Left forelimb (tissue), 1 donor: ENCODE results near the gene SERHL2.
A peak's percentile ranks its signal among the peaks of the same experiment; 100 is the strongest.
"Not testable (repeated sequence)": the region's sequence is repeated elsewhere in the genome, so short reads cannot be mapped to it uniquely, and the experiment has no call there.

ENCODE experiments used
- DNase-seq: peaks from one replicate; pipeline ENCODE4 v3.0.0-alpha.2; 2018; ENCODE audit warnings: low spot score

SERHL2 gene, protein sequence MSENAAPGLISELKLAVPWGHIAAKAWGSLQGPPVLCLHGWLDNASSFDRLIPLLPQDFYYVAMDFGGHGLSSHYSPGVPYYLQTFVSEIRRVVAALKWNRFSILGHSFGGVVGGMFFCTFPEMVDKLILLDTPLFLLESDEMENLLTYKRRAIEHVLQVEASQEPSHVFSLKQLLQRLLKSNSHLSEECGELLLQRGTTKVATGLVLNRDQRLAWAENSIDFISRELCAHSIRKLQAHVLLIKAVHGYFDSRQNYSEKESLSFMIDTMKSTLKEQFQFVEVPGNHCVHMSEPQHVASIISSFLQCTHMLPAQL

DNA sequence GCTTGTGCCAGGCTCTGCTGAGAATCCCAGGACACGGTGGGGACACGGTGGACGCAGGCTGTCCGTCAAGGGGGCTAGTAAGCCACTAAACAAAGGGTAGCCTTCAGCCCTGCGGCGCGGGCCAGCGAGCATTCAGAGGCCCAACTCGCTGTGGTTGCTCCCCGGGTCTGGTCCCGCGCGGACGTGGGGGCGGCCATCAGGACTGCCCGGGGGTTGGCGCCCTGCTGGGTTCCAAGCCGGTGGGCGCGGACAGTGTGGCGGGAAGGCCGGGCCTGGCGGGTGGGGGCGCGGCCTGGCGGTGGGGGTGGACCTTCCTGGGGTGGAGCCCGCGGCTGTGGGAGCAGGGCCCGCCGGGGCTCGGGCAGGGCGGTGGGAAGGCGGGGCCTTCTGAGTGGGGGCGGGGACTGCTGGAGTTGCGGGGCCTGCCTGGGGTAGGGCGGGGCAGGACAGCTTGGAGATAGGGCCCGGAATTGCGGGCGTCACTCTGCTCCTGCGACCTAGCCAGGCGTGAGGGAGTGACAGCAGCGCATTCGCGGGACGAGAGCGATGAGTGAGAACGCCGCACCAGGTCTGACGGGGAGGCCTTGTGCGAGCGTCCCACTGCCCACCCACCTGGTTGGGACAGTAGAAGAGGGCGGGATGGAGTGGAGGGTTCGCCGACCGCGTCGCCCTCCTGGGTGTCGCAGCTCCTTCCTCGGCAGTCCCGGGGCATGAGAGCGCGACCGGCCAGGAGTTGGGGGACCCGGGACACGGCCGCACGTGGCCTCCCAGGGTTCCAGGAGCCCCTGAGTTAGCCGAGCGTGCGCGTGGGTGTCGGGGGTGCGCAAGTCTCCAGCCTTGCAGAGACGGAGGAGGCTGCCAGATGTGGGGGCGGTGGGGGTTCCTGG, at the start of gene SERHL2:
Gene SERHL2 (plus strand): TSS at position 482 of the 887 bp plus-strand sequence. CDS start 65 bp downstream, at position 547.
- peak; percentile 96 for DNase-seq

DNA sequence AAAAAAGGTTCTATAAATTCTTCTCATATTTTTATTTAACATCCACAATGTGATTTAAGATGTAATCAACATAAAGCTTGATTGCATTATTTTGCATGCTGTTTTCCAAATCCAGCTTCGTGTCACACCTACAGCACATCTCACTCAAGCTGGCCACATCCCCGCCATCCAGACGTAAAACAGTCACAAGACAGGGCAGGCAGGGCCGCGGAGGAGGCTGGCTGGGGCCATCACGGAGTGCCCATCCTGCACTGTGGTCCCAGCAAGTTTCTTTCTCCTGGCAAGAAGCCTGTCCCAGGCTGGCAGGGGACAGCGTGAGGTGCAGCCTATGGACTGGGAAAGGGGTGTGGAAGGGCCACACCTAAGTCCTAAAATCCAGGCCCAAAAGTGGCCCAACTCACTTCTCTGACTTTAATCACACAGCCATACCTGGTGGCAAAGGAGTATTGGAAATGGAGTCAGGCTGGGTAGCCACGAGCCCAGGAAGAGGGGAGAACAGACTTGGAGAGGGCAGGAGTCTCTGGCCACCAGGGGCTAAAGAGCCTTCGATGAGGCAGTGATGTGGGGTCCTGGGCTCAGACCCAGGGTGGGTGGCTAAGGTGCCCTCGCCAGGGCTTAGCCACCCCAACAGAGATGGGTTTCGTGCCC, 45.3 kb upstream of the SERHL2 start:
- DNase-seq, result not testable (repeated sequence)

DNA sequence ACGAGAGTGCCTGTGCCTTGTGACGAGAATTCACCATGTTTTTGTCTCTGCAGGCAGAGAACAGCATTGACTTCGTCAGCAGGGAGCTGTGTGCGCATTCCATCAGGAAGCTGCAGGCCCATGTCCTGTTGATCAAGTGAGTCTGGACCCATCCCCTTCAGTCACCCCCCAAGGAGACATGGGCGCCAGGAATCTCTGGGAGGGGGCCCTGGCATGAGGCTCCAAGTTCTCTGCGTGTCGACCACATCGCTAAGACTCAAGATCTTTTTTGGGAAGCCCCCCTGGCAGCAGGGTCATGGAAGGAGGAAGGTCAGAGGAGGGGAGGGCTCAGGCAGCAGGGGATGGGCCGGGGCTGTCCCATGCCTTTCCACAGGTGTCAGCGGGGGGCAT, 44.8 kb upstream of the SERHL2 start:
- not testable (repeated sequence) for DNase-seq

DNA sequence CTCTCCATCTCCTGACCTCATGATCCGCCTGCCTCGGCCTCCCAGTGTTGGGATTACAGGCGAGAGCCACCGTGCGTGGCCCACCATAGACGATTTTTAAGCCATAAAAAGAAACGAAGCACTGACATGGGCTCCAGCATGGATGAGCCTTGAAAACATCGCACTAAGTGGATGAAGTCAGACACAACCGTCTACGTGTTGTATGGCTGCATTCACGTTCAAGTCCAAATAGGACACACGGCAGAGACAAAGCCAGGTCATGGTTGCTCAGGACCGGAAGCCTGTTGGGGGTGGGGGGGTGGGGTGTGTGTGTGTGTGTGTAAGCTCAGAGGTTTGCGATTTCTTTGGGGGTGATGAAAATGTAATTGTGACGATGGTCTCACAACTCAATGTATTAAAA, 44.2 kb upstream of the SERHL2 start:
- DNase-seq, result no peak

DNA sequence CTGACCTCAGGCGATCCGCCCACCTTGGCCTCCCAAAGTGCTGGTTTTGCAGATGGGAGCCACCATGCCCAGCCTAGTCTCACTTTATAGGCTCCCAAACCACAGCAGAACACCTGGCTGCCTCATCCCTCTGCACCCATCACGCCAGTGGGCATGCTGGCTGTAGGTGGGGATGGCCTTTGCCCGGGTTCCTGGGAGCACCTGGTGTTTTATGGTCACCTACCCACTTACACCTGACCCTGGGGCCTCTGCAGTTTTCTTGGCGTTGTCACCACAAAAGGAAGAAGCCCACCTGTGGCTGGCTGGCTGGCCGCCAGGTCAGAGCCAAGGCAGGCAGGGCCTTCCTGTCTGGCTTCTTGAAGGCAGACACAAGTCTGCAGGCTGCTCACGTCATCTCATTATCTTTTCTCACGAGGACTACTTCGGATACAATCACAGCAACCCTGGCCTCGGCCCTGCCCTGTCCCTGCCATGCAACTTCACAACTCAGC, 42.3 kb upstream of the SERHL2 start:
- no peak for DNase-seq

DNA sequence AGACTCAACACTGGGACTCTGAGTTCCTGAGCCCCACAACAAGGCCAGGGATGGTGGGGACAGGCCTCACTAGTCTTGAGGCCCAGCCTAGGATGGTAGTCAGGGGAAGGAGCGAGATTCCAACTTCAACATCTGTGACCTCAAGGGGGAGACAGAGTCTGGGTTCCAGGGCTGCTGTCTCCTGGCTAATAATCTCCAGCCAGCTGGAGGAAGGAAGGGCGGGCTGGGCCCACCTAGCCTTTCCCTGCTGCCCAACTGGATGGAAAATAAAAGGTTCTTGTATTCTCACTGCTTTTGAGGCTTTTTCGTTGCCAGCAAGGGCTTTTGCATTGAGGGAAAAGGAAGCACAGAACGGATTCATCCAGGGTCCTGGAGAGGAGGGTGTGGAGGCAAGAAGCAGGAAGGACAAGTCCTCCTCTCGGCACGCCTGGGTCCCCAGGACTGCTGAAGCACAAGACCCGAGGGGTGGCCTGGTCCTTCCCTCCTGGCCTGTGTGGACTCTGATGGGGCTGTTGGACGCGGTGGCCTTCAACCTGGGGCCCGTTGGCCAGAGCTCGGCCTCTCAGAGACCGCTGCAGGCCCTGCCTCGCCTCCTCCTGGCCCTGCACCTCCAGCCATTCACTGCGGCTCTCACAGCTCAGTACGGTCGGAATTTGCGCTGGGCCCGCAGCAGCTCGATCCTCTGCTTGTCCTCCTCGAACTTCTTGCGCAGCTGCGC, 41.3 kb upstream of the SERHL2 start:
- not testable (repeated sequence) for DNase-seq

DNA sequence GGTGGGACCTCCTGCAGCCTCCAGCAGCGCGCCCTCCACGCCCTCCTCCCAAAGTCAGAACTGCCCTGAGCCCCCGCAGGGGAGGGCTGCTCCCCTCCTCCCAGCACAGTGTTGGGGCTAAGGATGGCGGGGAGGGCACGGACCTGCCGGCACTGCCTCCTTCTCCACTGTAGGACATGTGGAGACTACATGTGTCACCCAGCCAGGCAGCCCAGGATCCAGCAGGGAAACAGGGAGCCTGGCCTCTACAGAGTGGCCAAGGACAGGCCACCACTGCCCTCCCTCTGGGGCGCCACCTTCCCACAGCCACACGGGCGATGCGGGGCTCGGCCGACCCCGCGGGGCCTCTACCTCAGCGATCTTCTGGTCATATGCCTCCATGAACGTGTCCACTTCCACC, 39.4 kb upstream of the SERHL2 start:
- DNase-seq, result not testable (repeated sequence)

DNA sequence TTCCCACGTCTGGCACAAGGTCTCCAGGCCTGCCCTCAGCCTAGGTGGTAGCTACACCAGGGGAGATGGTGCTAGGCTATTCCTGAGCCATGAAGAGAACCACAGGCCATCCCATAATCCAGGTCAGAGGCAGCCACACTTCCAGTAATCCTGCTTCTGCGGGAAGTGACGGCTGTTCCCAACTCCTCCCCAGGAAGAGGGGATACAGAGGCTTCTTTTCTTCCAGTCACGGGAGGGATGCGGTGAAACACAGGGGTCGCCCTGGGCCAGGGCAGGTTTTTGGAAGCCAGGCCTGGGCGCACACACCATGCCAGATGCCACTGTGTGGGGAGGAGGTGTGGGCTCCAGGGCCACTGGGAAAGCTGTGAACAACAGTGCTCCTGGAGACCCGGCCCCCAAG, 38.5 kb upstream of the SERHL2 start:
- DNase-seq, result not testable (repeated sequence)

DNA sequence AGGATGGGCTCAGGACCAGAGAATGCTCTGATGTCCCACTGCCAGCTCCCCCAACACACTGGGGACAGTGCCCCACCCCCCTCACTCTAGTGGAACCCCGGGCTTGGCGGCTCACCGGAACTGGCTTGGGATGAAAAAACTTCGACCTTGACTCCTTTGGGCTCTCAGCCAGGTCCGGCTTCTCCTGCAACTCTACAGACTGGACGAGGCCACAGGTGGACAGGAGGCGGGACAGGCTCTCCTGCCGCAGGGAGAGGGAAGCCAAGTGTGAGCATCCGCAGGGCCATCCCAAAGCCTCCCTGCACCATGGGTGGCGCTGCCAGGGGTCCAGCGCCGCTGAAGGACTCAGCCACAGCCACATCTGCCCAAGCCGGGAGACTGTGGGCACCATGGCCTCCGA, 37.9 kb upstream of the SERHL2 start:
- DNase-seq, result peak; percentile 46

DNA sequence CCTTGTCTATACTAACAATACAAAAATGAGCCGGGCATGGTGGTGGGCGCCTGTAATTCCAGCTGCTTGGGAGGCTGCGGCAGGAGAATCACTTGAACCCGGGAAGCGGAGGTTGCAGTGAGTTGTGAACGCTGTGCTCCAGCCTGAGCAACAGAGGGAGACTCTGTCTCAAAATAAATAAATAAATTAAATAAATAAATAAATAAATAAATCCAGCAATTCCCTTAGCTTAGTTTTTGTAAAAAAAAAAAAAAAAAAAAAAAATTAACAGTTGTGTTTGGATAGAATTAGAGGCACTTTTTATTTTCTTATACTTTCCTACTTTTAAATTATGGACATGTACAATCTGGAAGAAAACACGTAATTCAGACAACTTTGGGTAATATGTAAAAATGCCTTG, 36.7 kb upstream of the SERHL2 start:
- not testable (repeated sequence) for DNase-seq

DNA sequence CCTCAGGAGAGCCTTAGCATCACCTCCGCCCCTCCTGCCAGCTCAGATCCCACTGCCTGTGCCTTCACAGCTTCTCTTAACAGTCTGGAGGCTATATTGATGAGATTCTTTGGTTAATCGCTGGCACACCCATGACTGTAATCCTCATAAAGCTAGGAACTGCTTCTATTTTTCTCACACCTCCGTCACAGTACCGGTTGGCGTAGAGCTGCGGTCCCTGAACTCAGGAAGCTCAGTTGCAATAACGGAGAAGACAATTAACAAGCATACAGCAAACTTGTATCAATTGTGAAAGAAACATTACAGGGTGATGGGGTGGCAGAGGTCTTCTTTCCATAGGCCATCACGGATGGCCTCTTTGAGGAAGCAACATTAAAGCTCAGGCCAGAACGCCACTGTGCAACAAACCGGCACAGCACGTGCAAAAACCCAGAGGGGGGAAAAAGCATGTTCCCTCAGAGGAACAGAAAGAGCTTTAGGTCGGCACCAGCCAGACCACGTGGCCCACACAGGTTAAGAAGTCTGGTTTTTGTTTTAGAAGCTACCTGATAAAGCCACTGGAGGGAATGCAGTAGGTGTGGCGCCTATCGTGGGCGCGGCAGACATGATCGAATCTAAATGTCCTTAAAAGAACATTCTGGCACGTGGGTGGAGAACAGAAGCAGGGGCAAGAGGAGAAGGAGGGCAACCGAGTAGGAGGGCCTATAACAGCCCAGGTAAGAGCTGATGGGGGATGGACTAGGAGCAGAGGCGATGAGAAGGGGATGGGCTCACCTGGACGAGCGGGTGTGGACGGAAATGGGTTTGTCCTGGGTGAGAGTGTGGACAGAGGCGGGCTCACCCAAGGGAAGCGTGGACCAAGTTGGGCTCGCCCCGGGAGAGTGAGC, 34.9 kb upstream of the SERHL2 start:
- not testable (repeated sequence) for DNase-seq

DNA sequence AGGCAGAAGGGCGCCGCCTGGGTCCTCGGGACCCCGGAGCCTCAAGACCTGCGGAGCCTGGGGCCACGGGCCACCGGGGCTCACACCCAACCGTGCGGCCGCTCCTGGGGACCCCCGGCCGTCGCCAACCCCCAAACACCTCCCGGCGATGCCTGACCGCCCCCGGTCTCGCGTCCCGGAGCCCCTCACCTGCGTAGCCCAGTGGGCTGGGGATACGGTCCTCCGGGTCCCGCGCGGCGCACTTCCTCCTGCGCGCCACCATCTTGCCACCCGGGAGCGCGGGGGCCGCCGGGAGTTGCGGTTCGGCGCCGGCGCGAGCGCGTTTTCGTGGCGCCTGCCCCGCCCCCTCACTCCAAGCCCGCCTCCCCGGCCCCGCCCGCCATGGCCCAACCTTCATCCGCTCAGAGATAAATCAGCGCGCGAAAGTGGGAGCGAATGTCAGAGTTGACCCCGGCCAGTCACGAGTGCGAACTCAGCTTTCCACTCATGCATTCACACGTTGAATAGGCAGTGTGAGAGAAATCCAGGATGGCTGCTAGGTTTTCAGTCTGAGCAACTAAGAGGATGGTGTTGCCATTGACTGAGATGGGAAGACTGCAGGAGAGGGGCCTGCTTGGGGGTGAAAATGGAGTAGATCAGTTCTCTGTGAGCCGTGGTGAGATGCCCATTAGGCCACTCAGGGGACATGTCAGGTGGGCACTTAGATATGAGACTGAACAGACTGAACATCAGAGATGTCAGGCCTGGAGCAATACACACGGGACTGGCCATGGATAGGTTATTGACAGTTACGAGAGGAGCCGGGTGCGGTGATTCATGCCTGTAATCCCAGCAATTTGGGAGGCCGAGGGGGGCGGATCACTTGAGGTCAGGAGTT, 34.0 kb upstream of the SERHL2 start, which contains the start of gene RRP7A:
Gene RRP7A (minus strand): TSS at position 272 of the 877 bp plus-strand sequence. CDS start 10 bp downstream, at position 262.
- peak; percentile 92 for DNase-seq

DNA sequence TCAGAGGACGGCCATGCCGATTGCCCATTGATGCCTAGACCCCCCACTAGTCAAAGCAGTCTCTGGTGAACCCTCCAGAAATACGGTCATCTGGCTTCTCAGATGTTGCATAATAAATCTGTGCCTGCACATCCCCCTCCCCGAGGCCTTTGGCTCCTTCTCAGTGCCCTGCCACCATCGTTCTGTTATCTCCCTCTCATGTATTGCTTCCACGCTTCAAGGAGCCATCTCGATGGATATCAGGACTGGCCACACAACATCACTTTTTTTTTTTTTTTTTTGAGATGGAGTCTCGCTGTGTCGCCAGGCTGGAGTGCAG, 32.6 kb upstream of the SERHL2 start:
- no peak for DNase-seq

DNA sequence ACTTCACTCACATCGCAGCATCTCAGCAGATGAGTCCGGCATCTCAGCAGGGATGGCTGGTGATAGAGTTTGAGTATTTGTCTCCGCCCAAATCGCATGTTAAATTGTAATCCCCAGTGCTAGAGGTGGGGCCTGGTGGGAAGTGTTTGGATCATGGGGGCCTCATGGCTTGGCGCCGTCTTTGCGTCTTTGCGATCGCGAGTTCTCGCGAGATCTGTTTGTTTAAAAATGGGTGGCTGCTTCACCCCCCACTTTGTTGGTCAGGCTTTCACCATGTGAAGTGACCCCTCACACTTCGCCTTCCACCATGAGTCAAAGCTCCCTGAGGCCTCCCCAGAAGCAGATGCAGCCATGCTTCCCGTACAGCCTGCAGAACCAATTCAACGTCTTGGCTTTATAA, 31.2 kb upstream of the SERHL2 start:
- no peak for DNase-seq

DNA sequence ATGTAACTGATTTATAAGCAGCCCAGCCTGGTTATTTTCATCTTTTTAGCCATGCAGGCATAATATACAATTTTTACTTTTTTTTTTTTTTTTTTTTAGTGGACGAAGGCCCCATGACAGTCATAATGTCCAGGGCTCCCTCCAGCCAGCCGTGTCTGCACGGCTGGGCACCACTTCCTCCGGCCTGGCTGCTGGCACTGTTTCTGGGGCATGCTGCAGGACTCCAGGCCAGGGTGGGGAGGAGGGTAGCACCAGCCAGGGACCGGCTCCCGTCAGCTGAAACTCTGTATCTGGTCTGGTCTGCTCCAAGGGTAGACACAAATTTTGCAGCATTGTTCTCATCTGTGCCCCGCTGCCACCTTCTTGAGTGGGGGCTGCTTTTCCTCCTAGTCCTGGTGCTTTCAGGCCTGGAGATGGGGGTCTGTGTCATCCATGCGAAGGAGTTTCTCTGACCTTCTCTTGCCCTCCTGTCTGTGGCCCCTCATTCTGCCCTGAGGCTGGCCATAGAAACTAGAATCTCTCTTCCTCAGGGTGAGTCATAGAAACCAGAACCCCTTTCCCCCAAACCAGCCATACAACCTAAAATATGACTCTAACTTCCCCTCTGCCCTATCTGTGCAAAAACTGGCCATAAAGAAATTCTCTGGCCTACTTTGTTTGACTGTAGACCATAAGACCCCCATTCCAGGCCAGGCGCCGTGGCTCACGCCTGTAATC, 25.0 kb upstream of the SERHL2 start:
- no peak for DNase-seq

DNA sequence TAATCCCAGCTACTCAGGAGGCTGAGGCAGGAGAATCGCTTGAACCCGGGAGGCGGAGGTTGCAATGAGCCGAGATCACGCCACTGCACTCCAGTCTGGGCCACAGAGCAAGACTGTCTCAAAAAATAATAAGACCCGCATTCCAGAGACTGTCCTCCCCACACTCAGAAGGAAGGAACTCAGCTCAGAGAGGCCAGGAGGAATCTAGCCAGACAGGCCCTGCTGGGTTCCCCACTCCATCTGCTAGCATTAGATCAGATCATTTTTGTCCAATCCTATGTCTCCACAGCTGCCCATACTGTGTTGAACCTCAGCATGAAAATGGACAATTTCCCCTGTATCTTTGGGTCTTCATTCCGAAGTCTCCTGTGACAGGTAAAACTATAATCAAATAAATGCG, 24.3 kb upstream of the SERHL2 start:
- DNase-seq, result not testable (repeated sequence)

DNA sequence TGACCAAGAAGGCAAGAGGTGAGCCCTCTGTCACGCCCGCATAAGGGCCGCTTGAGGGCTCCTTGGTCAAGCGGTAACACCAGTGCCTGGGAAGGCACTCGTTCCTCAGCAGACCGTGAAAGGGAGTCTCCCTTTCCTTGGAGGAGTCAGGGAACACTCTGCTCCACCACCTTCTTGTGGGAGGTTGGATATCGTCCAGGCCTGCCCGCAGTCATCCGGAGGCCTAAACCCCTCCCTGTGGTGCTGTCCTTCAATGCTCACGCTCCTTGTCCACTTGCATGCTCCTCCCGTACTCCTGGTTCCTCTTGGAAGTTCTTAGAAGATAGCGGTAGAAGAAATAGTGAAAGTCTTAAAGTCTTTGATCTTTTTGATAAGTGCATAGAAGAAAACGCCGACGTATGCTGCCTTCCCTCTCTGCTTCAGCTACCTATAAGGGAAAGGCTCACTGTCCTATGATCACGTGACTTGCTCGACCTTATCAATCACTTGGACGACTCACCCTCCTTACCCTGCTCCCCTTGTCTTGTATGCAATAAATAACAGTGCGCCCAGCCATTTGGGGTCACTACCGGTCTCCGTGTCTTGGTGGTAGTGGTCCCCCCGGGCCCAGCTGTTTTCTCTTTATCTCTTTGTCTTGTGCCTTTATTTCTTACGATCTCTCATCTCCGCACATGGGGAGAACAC, 22.2 kb upstream of the SERHL2 start:
- not testable (repeated sequence) for DNase-seq

DNA sequence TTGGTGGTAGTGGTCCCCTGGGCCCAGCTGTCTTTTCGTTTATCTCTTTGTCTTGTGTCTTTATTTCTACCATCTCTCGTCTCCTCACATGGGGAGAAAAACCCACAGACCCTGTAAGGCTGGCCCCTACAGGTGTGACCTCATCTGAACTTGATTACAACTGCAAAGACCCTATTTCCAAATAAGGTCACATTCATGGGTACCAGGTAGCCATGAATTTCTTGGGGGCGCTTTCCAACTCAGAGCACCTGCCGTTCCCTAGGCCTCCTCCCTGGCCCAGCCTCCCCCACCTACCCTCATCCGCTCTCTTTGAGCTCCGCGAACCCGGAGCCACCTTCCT, 20.1 kb upstream of the SERHL2 start:
- no peak for DNase-seq
